Hepatocyte (in vitro differentiated cells): ENCODE data around the gene ZNF648. TPM values are rescaled to one million over a fixed set of nuclear protein-coding genes. Genes with fewer than 3 reads are reported as not detected.

Source experiments
- DNase-seq: peaks from one replicate; pipeline ENCODE4 v3.0.0-alpha.2; 2016; ENCODE audit warnings: low spot score
- H2AFZ ChIP-seq: fragments of 200-600 bp; sonication (generic); 2 replicates; pipeline ENCODE4 v1.6.0; 2016; ENCODE audit warnings: antibody characterized with exemption, mild to moderate bottlenecking
- H3K27ac ChIP-seq: fragments of 200-600 bp; sonication (generic); 2 replicates; pipeline ENCODE4 v1.5.1; 2016; ENCODE audit warnings: mild to moderate bottlenecking
- H3K27me3 ChIP-seq: fragments of 200-600 bp; sonication (generic); 2 replicates; pipeline ENCODE4 v1.6.1; 2016
- H3K36me3 ChIP-seq: fragments of 200-600 bp; sonication (generic); replicated peaks from 2 replicates; pipeline ENCODE4 v1.5.1; 2016; ENCODE audit warnings: low read depth; ENCODE audit not compliant: insufficient read depth
- H3K4me1 ChIP-seq: fragments of 200-600 bp; sonication (generic); 2 replicates; pipeline ENCODE4 v1.5.1; 2016; ENCODE audit warnings: mild to moderate bottlenecking, moderate library complexity; ENCODE audit not compliant: insufficient read depth
- H3K4me2 ChIP-seq: fragments of 200-600 bp; sonication (generic); 2 replicates; pipeline ENCODE4 v1.6.0; 2016
- H3K4me3 ChIP-seq: fragments of 200-600 bp; sonication (generic); 2 replicates; pipeline ENCODE4 v1.5.1; 2016; ENCODE audit warnings: mild to moderate bottlenecking
- H3K79me2 ChIP-seq: fragments of 200-600 bp; sonication (generic); 2 replicates; pipeline ENCODE4 v1.6.0; 2017; ENCODE audit warnings: mild to moderate bottlenecking
- H3K9me2 ChIP-seq: fragments of 200-600 bp; sonication (generic); replicated peaks from 2 replicates; pipeline ENCODE4 v1.6.0; 2017; ENCODE audit warnings: mild to moderate bottlenecking; ENCODE audit not compliant: insufficient read depth
- H3K9me3 ChIP-seq: fragments of 200-600 bp; sonication (generic); 2 replicates; pipeline ENCODE4 v1.5.1; 2016; ENCODE audit warnings: low read depth, mild to moderate bottlenecking
- H4K20me1 ChIP-seq: fragments of 200-600 bp; sonication (generic); 2 replicates; pipeline ENCODE4 v1.6.0; 2016; ENCODE audit warnings: mild to moderate bottlenecking; ENCODE audit not compliant: insufficient read depth, poor library complexity, severe bottlenecking
- EZH2 ChIP-seq: fragments of 200-600 bp; sonication (generic); IDR thresholded peaks from 2 replicates; pipeline ENCODE4 v1.6.1; 2016; ENCODE audit warnings: antibody characterized with exemption, mild to moderate bottlenecking, borderline replicate concordance
- EZH2phosphoT487 ChIP-seq: fragments of 200-600 bp; sonication (generic); IDR thresholded peaks from one replicate; pipeline ENCODE4 v1.6.1; 2018; ENCODE audit warnings: antibody characterized with exemption, mild to moderate bottlenecking, low read depth, moderate library complexity; ENCODE audit not compliant: unreplicated experiment, severe bottlenecking
- WGBS: methylation state at CpG from one replicate; pipeline ENCODE4 v1.1.6; 2016; ENCODE audit warnings: low lambda C conversion rate; ENCODE audit errors: missing lambda C conversion rate; 5-methylcytosine and 5-hydroxymethylcytosine counted together
- polyA plus RNA-seq: library from polyadenylated mRNA; unstranded; fragments of >200 nt; fragmentation: Nextera tagmentation; extraction: Ambion mirVana; gene quantifications from 2 replicates; pipeline ENCODE4 v1.2.1, GENCODE V29; 2016
- total RNA-seq: library from RNA; depleted of rRNA; stranded (reverse); fragments of >200 nt; gene quantifications from 2 replicates; pipeline ENCODE4 v1.2.3, GENCODE V29; 2014
- TF ChIP-seq, protein P1 (sequence below): fragments of 200-600 bp; sonication (generic); IDR thresholded peaks from 2 replicates; pipeline ENCODE4 v1.5.1; 2016; ENCODE audit warnings: antibody characterized with exemption, mild to moderate bottlenecking; ENCODE audit not compliant: poor library complexity

ZNF648 gene
- total and polyA plus RNA-seq, 2 experiments from 2014 or later: 0.23 TPM; not detected in 1

DNA sequence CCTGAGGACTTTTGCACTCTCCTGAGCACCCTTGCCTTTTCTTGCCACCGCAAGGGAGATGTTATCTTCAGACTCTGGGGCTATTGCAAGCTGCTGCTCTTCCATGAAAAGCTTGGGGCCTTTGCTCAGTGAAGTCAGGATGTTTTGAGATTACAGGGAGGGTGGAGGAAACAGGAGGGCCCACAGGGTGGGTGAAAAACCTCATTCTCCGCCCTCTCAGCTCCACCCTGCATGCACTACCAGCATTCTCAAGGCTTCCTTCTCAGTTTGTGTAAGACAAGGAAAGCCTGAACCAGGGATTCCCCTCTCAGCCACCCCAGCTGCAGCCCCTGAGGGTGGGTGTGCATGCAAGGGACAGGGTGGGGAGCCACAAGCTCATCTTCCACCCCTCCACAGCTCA, 25.8 kb upstream of the ZNF648 start:
- H3K4me1 ChIP-seq: peaks cover 8% of the 10 kb centered on the region
- no peak overlapping the region for H2AFZ ChIP-seq
- H3K27ac ChIP-seq: peak overlapping the region; percentile 6
- no peak for DNase-seq
- no peaks in the 10 kb centered on the region for H3K36me3 ChIP-seq
- H4K20me1 ChIP-seq: no peaks in the 10 kb centered on the region
- H3K27me3 ChIP-seq: no peaks in the 10 kb centered on the region
- no peaks in the 10 kb centered on the region for H3K79me2 ChIP-seq
- no peaks in the 10 kb centered on the region for H3K9me2 ChIP-seq
- H3K9me3 ChIP-seq: no peaks in the 10 kb centered on the region
- no peak overlapping the region for H3K4me3 ChIP-seq
- no peak for TF ChIP-seq EZH2
- TF ChIP-seq, protein P1, sequence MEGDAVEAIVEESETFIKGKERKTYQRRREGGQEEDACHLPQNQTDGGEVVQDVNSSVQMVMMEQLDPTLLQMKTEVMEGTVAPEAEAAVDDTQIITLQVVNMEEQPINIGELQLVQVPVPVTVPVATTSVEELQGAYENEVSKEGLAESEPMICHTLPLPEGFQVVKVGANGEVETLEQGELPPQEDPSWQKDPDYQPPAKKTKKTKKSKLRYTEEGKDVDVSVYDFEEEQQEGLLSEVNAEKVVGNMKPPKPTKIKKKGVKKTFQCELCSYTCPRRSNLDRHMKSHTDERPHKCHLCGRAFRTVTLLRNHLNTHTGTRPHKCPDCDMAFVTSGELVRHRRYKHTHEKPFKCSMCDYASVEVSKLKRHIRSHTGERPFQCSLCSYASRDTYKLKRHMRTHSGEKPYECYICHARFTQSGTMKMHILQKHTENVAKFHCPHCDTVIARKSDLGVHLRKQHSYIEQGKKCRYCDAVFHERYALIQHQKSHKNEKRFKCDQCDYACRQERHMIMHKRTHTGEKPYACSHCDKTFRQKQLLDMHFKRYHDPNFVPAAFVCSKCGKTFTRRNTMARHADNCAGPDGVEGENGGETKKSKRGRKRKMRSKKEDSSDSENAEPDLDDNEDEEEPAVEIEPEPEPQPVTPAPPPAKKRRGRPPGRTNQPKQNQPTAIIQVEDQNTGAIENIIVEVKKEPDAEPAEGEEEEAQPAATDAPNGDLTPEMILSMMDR: no peak
- TF ChIP-seq EZH2phosphoT487: no peak
- H3K4me2 ChIP-seq: no peak overlapping the region
- 89% methylated on average over 2 of the region's 2 CpGs for WGBS

GRCh38 chr1:182086620-182087019, 25.1 kb upstream of the ZNF648 start:
- H3K79me2 ChIP-seq: no peaks in the 10 kb centered on the region
- TF ChIP-seq EZH2: no peak
- TF ChIP-seq, protein P1: no peak
- TF ChIP-seq EZH2phosphoT487: no peak
- H3K27ac ChIP-seq: no peak overlapping the region
- H3K9me3 ChIP-seq: no peaks in the 10 kb centered on the region
- no peaks in the 10 kb centered on the region for H3K36me3 ChIP-seq
- WGBS: 96% methylated on average over 7 of the region's 7 CpGs
- no peak overlapping the region for H2AFZ ChIP-seq
- H3K27me3 ChIP-seq: no peaks in the 10 kb centered on the region
- no peak for DNase-seq
- H4K20me1 ChIP-seq: no peaks in the 10 kb centered on the region
- H3K4me1 ChIP-seq: peaks cover 8% of the 10 kb centered on the region
- no peaks in the 10 kb centered on the region for H3K9me2 ChIP-seq
- no peak overlapping the region for H3K4me3 ChIP-seq
- H3K4me2 ChIP-seq: no peak overlapping the region

DNA sequence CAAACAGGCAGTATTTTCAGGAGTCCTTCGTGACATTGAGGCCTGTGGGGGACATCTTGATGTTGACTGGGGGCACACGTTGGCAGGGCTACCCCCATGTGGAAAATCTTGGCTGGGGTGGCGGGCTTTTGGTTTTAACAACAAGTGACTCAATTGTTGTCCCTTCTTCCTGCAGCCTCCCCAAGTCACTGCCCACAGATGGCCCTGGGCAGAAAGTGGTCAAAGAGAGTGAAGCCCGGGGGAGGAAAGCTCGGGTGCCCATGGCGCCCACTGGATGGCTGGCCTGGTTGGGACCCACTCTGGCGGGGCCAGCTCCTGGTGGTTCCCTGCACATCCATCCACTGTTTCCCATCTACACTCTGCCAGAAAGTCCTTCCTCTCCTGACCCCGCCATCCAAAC, 24.6 kb upstream of the ZNF648 start:
- WGBS: 88% methylated on average over 8 of the region's 8 CpGs
- Histone ChIP-seq H2AFZ (no peak overlapping the region), H3K27ac (no peak overlapping the region)

More for the DNA sequence above, 24.6 kb upstream of the ZNF648 start:
- H3K27me3 ChIP-seq: no peaks in the 10 kb centered on the region
- H3K36me3 ChIP-seq: no peaks in the 10 kb centered on the region
- H3K4me1 ChIP-seq: peaks cover 8% of the 10 kb centered on the region
- H3K9me3 ChIP-seq: no peaks in the 10 kb centered on the region
- H4K20me1 ChIP-seq: no peaks in the 10 kb centered on the region
- no peaks in the 10 kb centered on the region for H3K9me2 ChIP-seq
- no peak overlapping the region for H3K4me3 ChIP-seq
- H3K4me2 ChIP-seq: no peak overlapping the region
- H3K79me2 ChIP-seq: no peaks in the 10 kb centered on the region
- TF ChIP-seq, protein P1: no peak
- TF ChIP-seq EZH2phosphoT487: no peak
- TF ChIP-seq EZH2: no peak
- DNase-seq: no peak
